GM21360 (cell line): ENCODE measurements around the gene ABI3.
"Not testable (repeated sequence)": the region's sequence is repeated elsewhere in the genome, so short reads cannot be mapped to it uniquely, and the experiment has no call there.

Experiments used
- ATAC-seq: cut with Tn5 transposase; IDR thresholded peaks from one replicate; pipeline ENCODE4 v1.9.1; 2021; ENCODE audit warnings: mild to moderate bottlenecking, moderate library complexity; ENCODE audit not compliant: unreplicated experiment

ABI3 gene

GRCh38 chr17:49249292-49249794, 38.8 kb downstream of the ABI3 start:
- no peak for ATAC-seq

- no peak for ATAC-seq
Observed at GRCh38 chr17:49249890-49250522, 39.5 kb downstream of the ABI3 start.

GRCh38 chr17:49252148-49252695, 41.7 kb downstream of the ABI3 start:
- no peak for ATAC-seq

GRCh38 chr17:49254066-49254465, 43.6 kb downstream of the ABI3 start:
- no peak for ATAC-seq

- no peak for ATAC-seq
Observed at GRCh38 chr17:49255125-49255524, 44.6 kb downstream of the ABI3 start.

- ATAC-seq = no peak
Observed at GRCh38 chr17:49258394-49258793, 47.9 kb downstream of the ABI3 start.

- ATAC-seq = no peak
Observed at GRCh38 chr17:49259663-49260010, 49.1 kb downstream of the ABI3 start.

GRCh38 chr17:49260011-49260816, 49.7 kb downstream of the ABI3 start:
- ATAC-seq = no peak

- no peak for ATAC-seq
Observed at GRCh38 chr17:49260817-49261291, 50.3 kb downstream of the ABI3 start.

- ATAC-seq = not testable (repeated sequence)
Observed at GRCh38 chr17:49261540-49261939, 51.0 kb downstream of the ABI3 start.

GRCh38 chr17:49266233-49266632, 55.7 kb downstream of the ABI3 start:
- no peak for ATAC-seq

- no peak for ATAC-seq
Observed at GRCh38 chr17:49267912-49268311, 57.4 kb downstream of the ABI3 start.

GRCh38 chr17:49269356-49269755, 58.8 kb downstream of the ABI3 start:
- no peak for ATAC-seq
